PC-3 (cell line): ENCODE measurements around the gene CAPN5. TPM values are rescaled to one million over a fixed set of nuclear protein-coding genes. Genes with fewer than 3 reads are reported as not detected.

Source experiments
- ATAC-seq: fragments of 200-7000 bp; cut with Tn5 transposase; 2 replicates; pipeline ENCODE4 v1.9.1; 2020; ENCODE audit warnings: mild to moderate bottlenecking, moderate library complexity
- BruUV-seq: library from RNA; stranded (reverse); fragments of 400-500 nt; replicated peaks from 2 replicates; lab custom pipeline; 2021; lab: Mats Ljungman, UMichigan
- CTCF ChIA-PET: fragments of 300-600 bp; sonication (Branson Sonifier 250); formaldehyde crosslinking; loops from one replicate; lab custom pipeline; 2022; ENCODE audit warnings: antibody characterized with exemption; lab: Charles Lee
- POLR2A ChIA-PET: fragments of 300-600 bp; sonication (Branson Sonifier 250); formaldehyde crosslinking; loops from one replicate; lab custom pipeline; 2022; ENCODE audit warnings: antibody characterized with exemption; ENCODE audit not compliant: unreplicated experiment; lab: Charles Lee
- DNase-seq: peaks from one replicate; pipeline ENCODE4 v3.0.0-alpha.2; 2015
- H2AFZ ChIP-seq: fragments of 300-600 bp; sonication (generic); 2 replicates; pipeline ENCODE4 v1.6.0; 2016; ENCODE audit warnings: antibody characterized with exemption, low read length
- H3F3A ChIP-seq: fragments of 300-600 bp; sonication (generic); one replicate; pipeline ENCODE4 v1.6.0; 2017; ENCODE audit warnings: antibody characterized with exemption, low read length, control low read depth, mild to moderate bottlenecking; ENCODE audit not compliant: unreplicated experiment
- H3K27ac ChIP-seq: fragments of 300-600 bp; sonication (generic); 2 replicates; pipeline ENCODE4 v1.5.1; 2016; ENCODE audit warnings: mild to moderate bottlenecking, low read length
- H3K27me3 ChIP-seq: fragments of 300-600 bp; sonication (generic); 2 replicates; pipeline ENCODE4 v1.6.1; 2016; ENCODE audit warnings: low read length, mixed read lengths
- H3K36me3 ChIP-seq: fragments of 300-600 bp; sonication (generic); 2 replicates; pipeline ENCODE4 v1.6.1; 2016; ENCODE audit warnings: low read depth, mixed run types, low read length, mixed read lengths
- H3K4me1 ChIP-seq: fragments of 300-600 bp; sonication (generic); 2 replicates; pipeline ENCODE4 v1.5.1; 2016; ENCODE audit warnings: low read length; ENCODE audit not compliant: insufficient read depth
- H3K4me2 ChIP-seq: fragments of 300-600 bp; sonication (generic); 2 replicates; pipeline ENCODE4 v1.6.0; 2016; ENCODE audit warnings: low read length
- H3K4me3 ChIP-seq: fragments of 300-600 bp; sonication (generic); 2 replicates; pipeline ENCODE4 v1.5.1; 2016; ENCODE audit warnings: mild to moderate bottlenecking, low read length, mixed read lengths
- H3K79me2 ChIP-seq: fragments of 300-600 bp; sonication (generic); 2 replicates; pipeline ENCODE4 v1.6.1; 2017; ENCODE audit warnings: low read length, mixed read lengths
- H3K9ac ChIP-seq: fragments of 300-600 bp; sonication (generic); 2 replicates; pipeline ENCODE4 v1.6.0; 2016; ENCODE audit warnings: mild to moderate bottlenecking, low read length
- H3K9me2 ChIP-seq: fragments of 300-600 bp; sonication (generic); replicated peaks from 2 replicates; pipeline ENCODE4 v1.6.1; 2016; ENCODE audit warnings: mixed run types, low read length, mixed read lengths
- H3K9me3 ChIP-seq: fragments of 300-600 bp; sonication (generic); 2 replicates; pipeline ENCODE4 v1.6.1; 2016; ENCODE audit warnings: low read length, mixed read lengths
- H4K20me1 ChIP-seq: fragments of 300-600 bp; sonication (generic); 2 replicates; pipeline ENCODE4 v1.6.1; 2016; ENCODE audit warnings: low read length, mixed read lengths
- CTCF ChIP-seq: fragments of 300-600 bp; sonication (generic); conservative IDR thresholded peaks from 2 replicates; pipeline ENCODE4 v1.5.1; 2017; ENCODE audit warnings: antibody characterized with exemption, low read depth, mild to moderate bottlenecking, low read length
- EZH2 ChIP-seq: fragments of 300-600 bp; sonication (generic); IDR thresholded peaks from one replicate; pipeline ENCODE4 v1.6.1; 2017; ENCODE audit warnings: antibody characterized with exemption, mild to moderate bottlenecking, low read length; ENCODE audit not compliant: unreplicated experiment
- EZH2phosphoT487 ChIP-seq: fragments of 300-600 bp; sonication (generic); IDR thresholded peaks from 2 replicates; pipeline ENCODE4 v1.6.1; 2018; ENCODE audit warnings: mild to moderate bottlenecking, antibody characterized with exemption, low read length, borderline replicate concordance
- intact Hi-C: fragments of 100-400 bp; cut with micrococcal nuclease; formaldehyde crosslinking; loops from 2 replicates; pipeline ENCODE4 v1.9.0; 2023
- total RNA-seq: library from RNA; depleted of rRNA; stranded (reverse); fragments of >200 nt; gene quantifications from 2 replicates; pipeline ENCODE4 v1.2.3, GENCODE V29; 2014

The CAPN5 gene
- total RNA-seq, 1 experiment from 2014 or later: 6.3 TPM

- Histone ChIP-seq H3K4me3 (no peak overlapping the region), H3K9me2 (no peaks in the 10 kb centered on the region), H3K27me3 (no peaks in the 10 kb centered on the region), H3K4me2 (no peak overlapping the region), H3K9me3 (no peaks in the 10 kb centered on the region), H2AFZ (no peak overlapping the region), H3K36me3 (no peaks in the 10 kb centered on the region), H3K4me1 (peaks cover 6% of the 10 kb centered on the region; the same call in 1 of the 2 replicates), H3K27ac (no peak overlapping the region), H3K9ac (no peak overlapping the region), H3K79me2 (no peaks in the 10 kb centered on the region), H3F3A (no peaks in the 10 kb centered on the region), H4K20me1 (no peaks in the 10 kb centered on the region)
- TF ChIP-seq EZH2: no peak
- TF ChIP-seq EZH2phosphoT487: no peak
- ATAC-seq (no peak), DNase-seq (no peak)
- BruUV-seq: no TSS peak
- intact Hi-C loops: no loop called here
- CTCF ChIA-PET: no interaction called here
- POLR2A ChIA-PET: no interaction called here
These were observed 57.7 kb downstream of the CAPN5 start for GRCh38 chr11:77124488-77124887.

- intact Hi-C loops: no loop called here
- no peaks in the 10 kb centered on the region for H3K36me3 ChIP-seq
- TF ChIP-seq EZH2phosphoT487 (no peak), EZH2 (no peak), CTCF (no peak)
- no peaks in the 10 kb centered on the region for H3K27me3 ChIP-seq
- H3K27ac ChIP-seq: no peak overlapping the region
- no peak overlapping the region for H3K4me2 ChIP-seq
- H3K9me3 ChIP-seq: no peaks in the 10 kb centered on the region
- ChIA-PET CTCF (no interaction called here), POLR2A (no interaction called here)
- ATAC-seq (no peak), DNase-seq (no peak)
- TSS peak; percentile 23 for BruUV-seq
- no peak overlapping the region for H3K9ac ChIP-seq
- no peaks in the 10 kb centered on the region for H3F3A ChIP-seq
- no peak overlapping the region for H2AFZ ChIP-seq
- H4K20me1 ChIP-seq: no peaks in the 10 kb centered on the region
- no peaks in the 10 kb centered on the region for H3K9me2 ChIP-seq
- H3K79me2 ChIP-seq: no peaks in the 10 kb centered on the region
- no peak overlapping the region for H3K4me3 ChIP-seq
- H3K4me1 ChIP-seq: peaks cover 6% of the 10 kb centered on the region; the same call in 1 of the 2 replicates
These were observed 58.4 kb downstream of the CAPN5 start for GRCh38 chr11:77125191-77125590.

DNA sequence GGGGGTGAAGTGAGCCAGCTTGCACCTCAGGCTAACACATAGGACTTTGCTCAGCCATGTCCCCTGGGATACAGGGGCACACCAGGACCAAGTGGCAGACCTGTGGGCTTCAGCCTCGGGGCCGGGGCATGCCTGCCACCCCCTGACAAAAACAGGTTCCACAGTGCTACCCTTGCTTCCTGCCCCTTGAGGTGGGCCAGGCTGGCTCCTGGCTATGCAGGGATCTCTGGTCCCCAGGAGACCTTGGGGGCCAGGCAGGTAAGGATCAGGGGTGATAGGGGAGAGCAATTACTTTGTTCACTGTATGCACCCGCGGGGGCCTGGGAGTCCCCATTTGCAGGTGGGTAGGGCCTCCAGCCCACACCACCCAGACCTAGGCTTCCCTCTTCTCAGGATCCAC lies 58.9 kb downstream of the CAPN5 start:
- intact Hi-C loops: no loop called here
- POLR2A ChIA-PET: no interaction called here
- TF ChIP-seq EZH2 (no peak), CTCF (no peak), EZH2phosphoT487 (no peak)
- Histone ChIP-seq H3K9me3 (no peaks in the 10 kb centered on the region), H3K27ac (no peak overlapping the region), H3K4me2 (no peak overlapping the region), H3K4me1 (peaks cover 6% of the 10 kb centered on the region; the same call in 1 of the 2 replicates), H3K4me3 (no peak overlapping the region), H3K27me3 (no peaks in the 10 kb centered on the region), H3K36me3 (no peaks in the 10 kb centered on the region), H3F3A (no peaks in the 10 kb centered on the region), H2AFZ (no peak overlapping the region), H4K20me1 (no peaks in the 10 kb centered on the region), H3K9me2 (no peaks in the 10 kb centered on the region), H3K79me2 (no peaks in the 10 kb centered on the region), H3K9ac (no peak overlapping the region)
- CTCF ChIA-PET: no interaction called here
- ATAC-seq (no peak), DNase-seq (no peak)
- no TSS peak for BruUV-seq
